Mammary epithelial cell (primary cell): ENCODE measurements around the gene TRAK1.

Source experiments
- CTCF ChIP-seq, 2 donors: IDR thresholded peaks in 1 of 2; conservative IDR thresholded peaks in 1 of 2; 2 replicates each; pipeline ENCODE4 v1.5.1; 2011 to 2012; ENCODE audit warnings: inconsistent platforms in 2 of 2, low read length in 2 of 2, mild to moderate bottlenecking in 2 of 2, control low read depth in 1 of 2, low read depth in 1 of 2; ENCODE audit not compliant: insufficient read depth in 1 of 2; ENCODE audit errors: extremely low read depth in 1 of 2
- EZH2 ChIP-seq: IDR thresholded peaks from 2 replicates; pipeline ENCODE4 v1.6.1; 2012; ENCODE audit warnings: low read length, inconsistent platforms, borderline replicate concordance

GRCh38 chr3:42097566-42097946, 6.4 kb downstream of the TRAK1 start:
- no peak for TF ChIP-seq EZH2
- TF ChIP-seq CTCF (conservative IDR thresholded peaks at IDR 0.05 in 1 of 2, IDR thresholded peaks at IDR 0.05 in 1 of 2; ENCODE audit: extremely low read depth in 1 of 2, insufficient read depth in 1 of 2, low read depth in 1 of 2, low read length in 2 of 2), result no peak
